DOHH2 (cell line): Measurements from ENCODE around the gene FKBP5.

Experiments used
- EZH2phosphoT487 ChIP-seq: fragments of 200-600 bp; sonication (generic); IDR thresholded peaks from 2 replicates; pipeline ENCODE4 v1.6.1; 2017; ENCODE audit warnings: borderline replicate concordance, mild to moderate bottlenecking, antibody characterized with exemption, low read length, moderate library complexity, mixed read lengths
- TF ChIP-seq, protein P1 (sequence below): fragments of 200-600 bp; sonication (generic); IDR thresholded peaks from one replicate; pipeline ENCODE4 v1.5.1; 2014; ENCODE audit warnings: antibody characterized with exemption, mild to moderate bottlenecking, low read depth, low read length; ENCODE audit not compliant: poor library complexity, severe bottlenecking

DNA sequence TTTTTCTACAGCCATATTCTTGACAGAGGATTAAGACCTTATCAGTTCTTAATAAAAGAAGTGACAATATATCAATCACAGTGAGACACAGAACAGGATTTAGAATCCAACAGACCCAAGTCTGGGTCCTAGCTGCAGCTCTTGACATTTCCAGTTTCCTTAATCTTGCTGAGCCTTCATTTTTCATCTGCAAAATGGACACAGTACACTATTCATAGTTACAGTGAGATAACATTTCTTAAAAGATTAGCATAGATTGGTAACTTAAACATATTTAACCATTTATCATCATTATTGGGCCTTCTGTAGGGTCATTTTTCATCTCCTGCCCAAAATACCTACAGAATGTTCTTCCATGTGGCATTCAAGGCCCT, 45.6 kb downstream of the FKBP5 start:
- TF ChIP-seq, protein P1, sequence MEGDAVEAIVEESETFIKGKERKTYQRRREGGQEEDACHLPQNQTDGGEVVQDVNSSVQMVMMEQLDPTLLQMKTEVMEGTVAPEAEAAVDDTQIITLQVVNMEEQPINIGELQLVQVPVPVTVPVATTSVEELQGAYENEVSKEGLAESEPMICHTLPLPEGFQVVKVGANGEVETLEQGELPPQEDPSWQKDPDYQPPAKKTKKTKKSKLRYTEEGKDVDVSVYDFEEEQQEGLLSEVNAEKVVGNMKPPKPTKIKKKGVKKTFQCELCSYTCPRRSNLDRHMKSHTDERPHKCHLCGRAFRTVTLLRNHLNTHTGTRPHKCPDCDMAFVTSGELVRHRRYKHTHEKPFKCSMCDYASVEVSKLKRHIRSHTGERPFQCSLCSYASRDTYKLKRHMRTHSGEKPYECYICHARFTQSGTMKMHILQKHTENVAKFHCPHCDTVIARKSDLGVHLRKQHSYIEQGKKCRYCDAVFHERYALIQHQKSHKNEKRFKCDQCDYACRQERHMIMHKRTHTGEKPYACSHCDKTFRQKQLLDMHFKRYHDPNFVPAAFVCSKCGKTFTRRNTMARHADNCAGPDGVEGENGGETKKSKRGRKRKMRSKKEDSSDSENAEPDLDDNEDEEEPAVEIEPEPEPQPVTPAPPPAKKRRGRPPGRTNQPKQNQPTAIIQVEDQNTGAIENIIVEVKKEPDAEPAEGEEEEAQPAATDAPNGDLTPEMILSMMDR: no peak
- TF ChIP-seq EZH2phosphoT487: no peak
